Esophagus squamous epithelium (tissue), 4 donors: ENCODE results near the gene HS6ST2.

Experiments used
- POLR2A ChIP-seq, 4 donors: fragments of 450-650 bp; IDR thresholded peaks; one replicate each; pipeline ENCODE4 v1.6.1; 2017; ENCODE audit warnings: antibody characterized with exemption in 4 of 4, mild to moderate bottlenecking in 4 of 4, moderate library complexity in 3 of 4
- TF ChIP-seq, protein P1 (sequence below), 6 experiments: fragments of 450-650 bp in 4 of 6; fragments of 200-600 bp in 2 of 6; sonication (generic) in 2 of 6; IDR thresholded peaks; one replicate each; pipeline ENCODE4 v1.5.1; 2016 to 2019; ENCODE audit warnings: antibody characterized with exemption in 6 of 6, mild to moderate bottlenecking in 4 of 6, moderate library complexity in 4 of 6

DNA sequence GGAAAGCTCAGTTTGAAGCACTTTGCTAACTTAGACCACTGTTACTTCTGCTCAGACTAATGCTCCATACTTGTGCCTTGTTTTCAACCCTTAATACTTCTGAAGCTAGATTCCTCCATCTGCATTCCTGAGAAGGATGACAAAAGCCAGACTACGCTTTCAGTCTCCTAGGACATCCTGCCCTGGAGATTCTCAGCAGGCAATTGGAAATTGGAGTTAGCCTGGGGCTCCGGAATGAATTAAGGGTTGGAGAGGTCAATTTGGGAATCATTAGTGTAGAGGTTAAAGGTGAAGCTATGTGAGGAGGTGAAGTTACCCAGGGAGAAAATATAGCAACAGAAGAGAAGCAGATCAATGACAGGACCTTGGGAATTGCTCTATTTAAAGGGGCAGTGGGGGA is 253.7 kb downstream of the HS6ST2 start:
- TF ChIP-seq, protein P1, sequence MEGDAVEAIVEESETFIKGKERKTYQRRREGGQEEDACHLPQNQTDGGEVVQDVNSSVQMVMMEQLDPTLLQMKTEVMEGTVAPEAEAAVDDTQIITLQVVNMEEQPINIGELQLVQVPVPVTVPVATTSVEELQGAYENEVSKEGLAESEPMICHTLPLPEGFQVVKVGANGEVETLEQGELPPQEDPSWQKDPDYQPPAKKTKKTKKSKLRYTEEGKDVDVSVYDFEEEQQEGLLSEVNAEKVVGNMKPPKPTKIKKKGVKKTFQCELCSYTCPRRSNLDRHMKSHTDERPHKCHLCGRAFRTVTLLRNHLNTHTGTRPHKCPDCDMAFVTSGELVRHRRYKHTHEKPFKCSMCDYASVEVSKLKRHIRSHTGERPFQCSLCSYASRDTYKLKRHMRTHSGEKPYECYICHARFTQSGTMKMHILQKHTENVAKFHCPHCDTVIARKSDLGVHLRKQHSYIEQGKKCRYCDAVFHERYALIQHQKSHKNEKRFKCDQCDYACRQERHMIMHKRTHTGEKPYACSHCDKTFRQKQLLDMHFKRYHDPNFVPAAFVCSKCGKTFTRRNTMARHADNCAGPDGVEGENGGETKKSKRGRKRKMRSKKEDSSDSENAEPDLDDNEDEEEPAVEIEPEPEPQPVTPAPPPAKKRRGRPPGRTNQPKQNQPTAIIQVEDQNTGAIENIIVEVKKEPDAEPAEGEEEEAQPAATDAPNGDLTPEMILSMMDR (IDR thresholded peaks at IDR 0.05) = no peak
- TF ChIP-seq POLR2A (IDR thresholded peaks at IDR 0.05) = no peak
